HepG2 (cell line): ENCODE measurements around the gene CUEDC2. TPM values are rescaled to one million over a fixed set of nuclear protein-coding genes. Genes with fewer than 3 reads are reported as not detected.
A peak's percentile ranks its signal among the peaks of the same experiment; 100 is the strongest.

ENCODE experiments used
- BRD4 ChIP-seq: sonication (generic); formaldehyde crosslinking; IDR thresholded peaks from 2 replicates; pipeline ENCODE4 v1.4.0; 2020; ENCODE audit warnings: missing genetic modification reagents
- HOXA3 ChIP-seq: sonication (generic); formaldehyde crosslinking; IDR thresholded peaks from 2 replicates; pipeline ENCODE4 v1.5.0; 2020; ENCODE audit warnings: missing genetic modification reagents
- ISL2 ChIP-seq: sonication (generic); formaldehyde crosslinking; IDR thresholded peaks from 2 replicates; pipeline ENCODE4 v1.5.0; 2020; ENCODE audit warnings: missing genetic modification reagents
- KLF11 ChIP-seq: IDR thresholded peaks from 2 replicates; pipeline ENCODE4 v1.6.1; 2016; ENCODE audit warnings: missing compliant biosample characterization
- MIER2 ChIP-seq: IDR thresholded peaks from 2 replicates; pipeline ENCODE4 v1.6.1; 2016; ENCODE audit warnings: missing biosample characterization, missing genetic modification reagents
- MTA1 ChIP-seq: sonication (generic); formaldehyde crosslinking; IDR thresholded peaks from 2 replicates; pipeline ENCODE4 v1.4.0; 2020; ENCODE audit warnings: missing genetic modification reagents, mild to moderate bottlenecking, borderline replicate concordance
- PHB2 ChIP-seq: fragments of 450-650 bp; IDR thresholded peaks from 2 replicates; pipeline ENCODE4 v1.6.1; 2018; ENCODE audit not compliant: partially characterized antibody
- RXRA ChIP-seq: sonication (generic); formaldehyde crosslinking; IDR thresholded peaks from 2 replicates; pipeline ENCODE4 v1.5.1; 2020; ENCODE audit warnings: missing genetic modification reagents
- SNAPC2 ChIP-seq: sonication (generic); formaldehyde crosslinking; IDR thresholded peaks from 2 replicates; pipeline ENCODE4 v1.8.1; 2022; ENCODE audit warnings: mild to moderate bottlenecking, missing genetic modification reagents
- TAF1 ChIP-seq: sonication (generic); formaldehyde crosslinking; IDR thresholded peaks from 2 replicates; pipeline ENCODE4 v1.4.0; 2020; ENCODE audit warnings: missing genetic modification reagents
- TAF15 ChIP-seq: fragments of 200-400 bp; formaldehyde crosslinking; IDR thresholded peaks from one replicate; pipeline ENCODE4 v1.6.1; 2018; ENCODE audit warnings: mild to moderate bottlenecking, low read depth, low read length; ENCODE audit not compliant: poor library complexity, severe bottlenecking
- XRCC5 ChIP-seq: fragments of 200-400 bp; formaldehyde crosslinking; optimal IDR thresholded peaks from 2 replicates; pipeline ENCODE3; 2017; ENCODE audit warnings: mild to moderate bottlenecking, low read length
- ZBTB38 ChIP-seq: sonication (generic); formaldehyde crosslinking; IDR thresholded peaks from 2 replicates; pipeline ENCODE4 v1.5.1; 2020; ENCODE audit warnings: mild to moderate bottlenecking, missing genetic modification reagents
- ZNF143 ChIP-seq: sonication (generic); formaldehyde crosslinking; IDR thresholded peaks from 2 replicates; pipeline ENCODE4 v1.4.0; 2020; ENCODE audit warnings: missing genetic modification reagents
- ZNF317 ChIP-seq: sonication (generic); formaldehyde crosslinking; IDR thresholded peaks from 2 replicates; pipeline ENCODE4 v1.5.0; 2020; ENCODE audit warnings: mild to moderate bottlenecking, missing genetic modification reagents
- polyA plus RNA-seq, 8 experiments: library from polyadenylated mRNA; depleted of rRNA in 3 of 8; stranded (reverse) in 7 of 8; unstranded in 1 of 8; fragments of >200 nt; fragmentation: Illumina TruSeq in 4 of 8; extraction: Trizol in 4 of 8; gene quantifications; 2 replicates each; pipeline versions ENCODE4 v1.2.1 to v1.2.3, GENCODE V29; 2011 to 2016; ENCODE audit warnings: low read depth in 4 of 8, missing spikeins in 1 of 8, mixed read lengths in 1 of 8; ENCODE audit not compliant: insufficient read depth in 1 of 8
- total RNA-seq, 5 experiments: library from RNA; depleted of rRNA; stranded (reverse); fragments of >200 nt; fragmentation: Illumina TruSeq; extraction: Trizol; gene quantifications; 2 replicates each; pipeline ENCODE4 v1.2.3, GENCODE V29; 2016; ENCODE audit warnings: low read depth in 1 of 5
- TF ChIP-seq, protein P1 (sequence below): sonication (generic); formaldehyde crosslinking; IDR thresholded peaks from 2 replicates; pipeline ENCODE4; 2020; ENCODE audit warnings: missing genetic modification reagents, mild to moderate bottlenecking, borderline replicate concordance
- TF ChIP-seq, protein P2 (sequence below): sonication (generic); formaldehyde crosslinking; IDR thresholded peaks from 2 replicates; pipeline ENCODE4 v1.5.0; 2020; ENCODE audit warnings: mild to moderate bottlenecking, low read depth, missing genetic modification reagents, borderline replicate concordance
- TF ChIP-seq, protein P3 (sequence below): IDR thresholded peaks from 2 replicates; pipeline ENCODE4 v1.6.1; 2016; ENCODE audit warnings: missing compliant biosample characterization, missing genetic modification reagents, borderline replicate concordance
- TF ChIP-seq, protein P4 (sequence below): sonication (generic); formaldehyde crosslinking; conservative IDR thresholded peaks from 2 replicates; pipeline ENCODE4 v1.4.0; 2020; ENCODE audit warnings: mild to moderate bottlenecking, missing genetic modification reagents, moderate library complexity
- TF ChIP-seq, protein P5 (sequence below): sonication (generic); formaldehyde crosslinking; IDR thresholded peaks from 2 replicates; pipeline ENCODE4 v1.8.0; 2022; ENCODE audit warnings: mild to moderate bottlenecking, missing genetic modification reagents

Gene CUEDC2
- total and polyA plus RNA-seq, 2 of the 13 experiments (the other 11 are each of a cell fraction or from before 2014, with no cell fraction given), result 13.1 to 18.4 TPM

DNA sequence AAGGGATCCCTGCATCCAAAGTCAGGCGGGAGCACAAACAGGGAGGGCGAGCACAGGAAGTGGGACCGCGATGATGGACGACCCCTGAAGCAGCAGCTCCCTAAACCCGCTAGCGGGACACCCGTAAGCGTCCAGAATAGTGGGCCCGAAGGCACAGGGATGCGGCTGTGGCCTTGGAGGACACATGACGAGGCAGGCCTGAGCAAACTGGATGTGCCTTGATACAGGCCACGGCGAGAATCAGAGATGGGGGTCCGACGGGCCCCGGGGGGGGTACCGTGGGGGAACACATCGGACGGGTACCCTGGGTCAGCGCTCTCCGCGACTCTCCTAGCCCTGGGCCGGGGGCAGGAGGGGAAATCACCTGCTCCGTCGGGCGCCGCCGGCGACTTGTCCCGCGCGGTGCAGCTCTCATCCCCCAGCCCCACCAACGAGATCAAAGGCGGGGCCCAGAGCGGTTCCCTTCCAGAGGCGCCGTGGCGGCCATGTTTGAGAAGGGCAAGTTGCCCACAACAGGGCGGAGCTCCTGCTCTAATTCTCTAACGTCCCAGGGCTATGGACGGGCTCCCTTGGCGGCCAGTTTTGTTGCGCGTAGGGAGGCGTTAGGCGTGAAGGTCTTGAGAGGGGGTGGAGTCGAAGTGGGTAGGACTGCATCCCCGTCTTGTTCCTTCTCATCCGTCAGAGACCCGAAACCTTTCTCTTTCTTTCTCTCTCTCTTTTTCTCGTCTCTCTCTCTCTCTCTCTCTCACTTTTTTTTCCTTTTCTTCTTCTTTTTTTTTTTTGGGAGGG lies at the start of gene CUEDC2 (continued):
- TF ChIP-seq, protein P1, sequence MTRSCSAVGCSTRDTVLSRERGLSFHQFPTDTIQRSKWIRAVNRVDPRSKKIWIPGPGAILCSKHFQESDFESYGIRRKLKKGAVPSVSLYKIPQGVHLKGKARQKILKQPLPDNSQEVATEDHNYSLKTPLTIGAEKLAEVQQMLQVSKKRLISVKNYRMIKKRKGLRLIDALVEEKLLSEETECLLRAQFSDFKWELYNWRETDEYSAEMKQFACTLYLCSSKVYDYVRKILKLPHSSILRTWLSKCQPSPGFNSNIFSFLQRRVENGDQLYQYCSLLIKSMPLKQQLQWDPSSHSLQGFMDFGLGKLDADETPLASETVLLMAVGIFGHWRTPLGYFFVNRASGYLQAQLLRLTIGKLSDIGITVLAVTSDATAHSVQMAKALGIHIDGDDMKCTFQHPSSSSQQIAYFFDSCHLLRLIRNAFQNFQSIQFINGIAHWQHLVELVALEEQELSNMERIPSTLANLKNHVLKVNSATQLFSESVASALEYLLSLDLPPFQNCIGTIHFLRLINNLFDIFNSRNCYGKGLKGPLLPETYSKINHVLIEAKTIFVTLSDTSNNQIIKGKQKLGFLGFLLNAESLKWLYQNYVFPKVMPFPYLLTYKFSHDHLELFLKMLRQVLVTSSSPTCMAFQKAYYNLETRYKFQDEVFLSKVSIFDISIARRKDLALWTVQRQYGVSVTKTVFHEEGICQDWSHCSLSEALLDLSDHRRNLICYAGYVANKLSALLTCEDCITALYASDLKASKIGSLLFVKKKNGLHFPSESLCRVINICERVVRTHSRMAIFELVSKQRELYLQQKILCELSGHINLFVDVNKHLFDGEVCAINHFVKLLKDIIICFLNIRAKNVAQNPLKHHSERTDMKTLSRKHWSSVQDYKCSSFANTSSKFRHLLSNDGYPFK, result peak; percentile 95
- TF ChIP-seq HOXA3 (CRISPR knock-in tag) (peak; percentile 99), ZBTB38 (CRISPR knock-in tag) (peak; percentile 26; the same call in 1 of the 2 replicates), TAF1 (CRISPR knock-in tag) (peak; percentile 83; the same call in 1 of the 2 replicates), XRCC5 (peak; percentile 92), MIER2 (CRISPR knock-in tag) (peak; percentile 76; the same call in 1 of the 2 replicates), SNAPC2 (CRISPR knock-in tag) (0 out of 2 replicates have a peak, but pooled peaks have one; percentile 30), ISL2 (peak; percentile 60; the same call in 1 of the 2 replicates), BRD4 (CRISPR knock-in tag) (peak; percentile 28; the same call in 1 of the 2 replicates), KLF11 (CRISPR knock-in tag) (peak; percentile 58; the same call in 1 of the 2 replicates), TAF15 (peak; percentile 89), ZNF143 (CRISPR knock-in tag) (peak; percentile 73), MTA1 (peak; percentile 37; the same call in 1 of the 2 replicates), PHB2 (no peak), ZNF317 (CRISPR knock-in tag) (peak; percentile 39; the same call in 1 of the 2 replicates), RXRA (CRISPR knock-in tag) (peak; percentile 59)
- TF ChIP-seq, protein P2, sequence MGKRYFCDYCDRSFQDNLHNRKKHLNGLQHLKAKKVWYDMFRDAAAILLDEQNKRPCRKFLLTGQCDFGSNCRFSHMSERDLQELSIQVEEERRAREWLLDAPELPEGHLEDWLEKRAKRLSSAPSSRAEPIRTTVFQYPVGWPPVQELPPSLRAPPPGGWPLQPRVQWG (CRISPR knock-in tag), result no peak
- TF ChIP-seq, protein P3, sequence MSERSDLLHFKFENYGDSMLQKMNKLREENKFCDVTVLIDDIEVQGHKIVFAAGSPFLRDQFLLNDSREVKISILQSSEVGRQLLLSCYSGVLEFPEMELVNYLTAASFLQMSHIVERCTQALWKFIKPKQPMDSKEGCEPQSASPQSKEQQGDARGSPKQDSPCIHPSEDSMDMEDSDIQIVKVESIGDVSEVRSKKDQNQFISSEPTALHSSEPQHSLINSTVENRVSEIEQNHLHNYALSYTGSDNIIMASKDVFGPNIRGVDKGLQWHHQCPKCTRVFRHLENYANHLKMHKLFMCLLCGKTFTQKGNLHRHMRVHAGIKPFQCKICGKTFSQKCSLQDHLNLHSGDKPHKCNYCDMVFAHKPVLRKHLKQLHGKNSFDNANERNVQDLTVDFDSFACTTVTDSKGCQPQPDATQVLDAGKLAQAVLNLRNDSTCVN (CRISPR knock-in tag), result peak; percentile 77; the same call in 1 of the 2 replicates
- TF ChIP-seq, protein P4, sequence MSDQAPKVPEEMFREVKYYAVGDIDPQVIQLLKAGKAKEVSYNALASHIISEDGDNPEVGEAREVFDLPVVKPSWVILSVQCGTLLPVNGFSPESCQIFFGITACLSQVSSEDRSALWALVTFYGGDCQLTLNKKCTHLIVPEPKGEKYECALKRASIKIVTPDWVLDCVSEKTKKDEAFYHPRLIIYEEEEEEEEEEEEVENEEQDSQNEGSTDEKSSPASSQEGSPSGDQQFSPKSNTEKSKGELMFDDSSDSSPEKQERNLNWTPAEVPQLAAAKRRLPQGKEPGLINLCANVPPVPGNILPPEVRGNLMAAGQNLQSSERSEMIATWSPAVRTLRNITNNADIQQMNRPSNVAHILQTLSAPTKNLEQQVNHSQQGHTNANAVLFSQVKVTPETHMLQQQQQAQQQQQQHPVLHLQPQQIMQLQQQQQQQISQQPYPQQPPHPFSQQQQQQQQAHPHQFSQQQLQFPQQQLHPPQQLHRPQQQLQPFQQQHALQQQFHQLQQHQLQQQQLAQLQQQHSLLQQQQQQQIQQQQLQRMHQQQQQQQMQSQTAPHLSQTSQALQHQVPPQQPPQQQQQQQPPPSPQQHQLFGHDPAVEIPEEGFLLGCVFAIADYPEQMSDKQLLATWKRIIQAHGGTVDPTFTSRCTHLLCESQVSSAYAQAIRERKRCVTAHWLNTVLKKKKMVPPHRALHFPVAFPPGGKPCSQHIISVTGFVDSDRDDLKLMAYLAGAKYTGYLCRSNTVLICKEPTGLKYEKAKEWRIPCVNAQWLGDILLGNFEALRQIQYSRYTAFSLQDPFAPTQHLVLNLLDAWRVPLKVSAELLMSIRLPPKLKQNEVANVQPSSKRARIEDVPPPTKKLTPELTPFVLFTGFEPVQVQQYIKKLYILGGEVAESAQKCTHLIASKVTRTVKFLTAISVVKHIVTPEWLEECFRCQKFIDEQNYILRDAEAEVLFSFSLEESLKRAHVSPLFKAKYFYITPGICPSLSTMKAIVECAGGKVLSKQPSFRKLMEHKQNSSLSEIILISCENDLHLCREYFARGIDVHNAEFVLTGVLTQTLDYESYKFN, result 0 out of 2 replicates have a peak, but pooled peaks have one; percentile 44
- TF ChIP-seq, protein P5, sequence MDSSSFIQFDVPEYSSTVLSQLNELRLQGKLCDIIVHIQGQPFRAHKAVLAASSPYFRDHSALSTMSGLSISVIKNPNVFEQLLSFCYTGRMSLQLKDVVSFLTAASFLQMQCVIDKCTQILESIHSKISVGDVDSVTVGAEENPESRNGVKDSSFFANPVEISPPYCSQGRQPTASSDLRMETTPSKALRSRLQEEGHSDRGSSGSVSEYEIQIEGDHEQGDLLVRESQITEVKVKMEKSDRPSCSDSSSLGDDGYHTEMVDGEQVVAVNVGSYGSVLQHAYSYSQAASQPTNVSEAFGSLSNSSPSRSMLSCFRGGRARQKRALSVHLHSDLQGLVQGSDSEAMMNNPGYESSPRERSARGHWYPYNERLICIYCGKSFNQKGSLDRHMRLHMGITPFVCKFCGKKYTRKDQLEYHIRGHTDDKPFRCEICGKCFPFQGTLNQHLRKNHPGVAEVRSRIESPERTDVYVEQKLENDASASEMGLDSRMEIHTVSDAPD (CRISPR knock-in tag), result no peak
